OCI-M1 (cell line): Measurements from ENCODE around the gene HORMAD2.
"Not testable (repeated sequence)": the region's sequence is repeated elsewhere in the genome, so short reads cannot be mapped to it uniquely, and the experiment has no call there.

Source experiments
- DNase-seq: peaks from one replicate; lab custom pipeline; 2025; lab: John Stamatoyannopoulos, UW

The HORMAD2 gene

DNA sequence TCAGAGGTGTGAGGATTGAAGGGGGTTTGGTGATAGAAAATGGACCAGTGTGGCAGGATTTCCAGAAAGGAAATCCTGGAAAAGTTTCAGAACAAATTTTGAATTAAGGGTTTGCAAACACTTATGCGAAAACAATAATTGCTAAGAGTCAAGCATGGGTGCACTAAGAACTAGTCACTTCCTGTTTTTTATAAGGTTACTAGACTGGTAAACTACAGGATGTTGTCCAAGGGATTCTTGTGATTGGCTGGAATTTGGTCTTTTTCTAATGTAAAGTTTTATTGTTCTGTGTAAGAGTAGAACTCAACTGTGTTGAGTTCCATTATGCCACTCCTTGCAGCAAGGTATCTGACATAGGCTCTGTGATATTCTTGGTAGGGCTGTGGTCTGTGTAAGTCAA lies 112.2 kb downstream of the HORMAD2 start:
- no peak for DNase-seq

DNA sequence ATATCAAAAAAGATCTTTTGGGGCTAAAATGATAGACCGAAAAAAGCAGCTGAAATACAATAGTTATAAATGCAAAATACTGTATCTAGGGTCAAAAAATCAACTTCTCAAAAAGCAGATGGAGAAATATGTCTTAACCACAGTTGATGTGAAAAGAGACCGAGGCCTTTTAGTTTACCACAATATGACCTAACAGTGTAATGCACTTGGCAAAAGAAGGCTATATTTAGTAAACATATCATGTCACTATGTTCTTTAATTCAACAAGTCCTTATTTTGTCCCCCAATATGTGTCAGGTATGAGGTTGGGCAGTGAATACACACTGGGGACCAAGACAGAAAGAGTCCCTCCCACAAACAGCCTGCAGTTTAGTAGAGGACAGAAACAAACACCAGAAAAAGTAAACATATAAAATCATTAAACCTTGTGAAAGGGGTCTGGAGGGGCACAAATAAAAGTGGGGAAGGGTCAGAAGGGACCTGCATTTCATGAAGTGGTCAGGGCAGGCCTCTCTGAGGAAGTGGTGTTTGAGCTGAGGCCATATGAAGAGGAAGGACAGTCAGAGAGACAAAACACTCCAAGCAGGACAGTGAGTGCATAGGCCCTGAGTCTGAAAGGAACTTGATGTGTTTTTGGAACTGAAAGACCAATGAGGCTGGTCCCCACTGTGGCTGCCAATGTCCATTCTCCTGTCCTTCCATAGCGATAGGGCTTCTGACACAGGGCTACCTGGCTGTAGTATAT lies 112.9 kb downstream of the HORMAD2 start:
- no peak for DNase-seq

DNA sequence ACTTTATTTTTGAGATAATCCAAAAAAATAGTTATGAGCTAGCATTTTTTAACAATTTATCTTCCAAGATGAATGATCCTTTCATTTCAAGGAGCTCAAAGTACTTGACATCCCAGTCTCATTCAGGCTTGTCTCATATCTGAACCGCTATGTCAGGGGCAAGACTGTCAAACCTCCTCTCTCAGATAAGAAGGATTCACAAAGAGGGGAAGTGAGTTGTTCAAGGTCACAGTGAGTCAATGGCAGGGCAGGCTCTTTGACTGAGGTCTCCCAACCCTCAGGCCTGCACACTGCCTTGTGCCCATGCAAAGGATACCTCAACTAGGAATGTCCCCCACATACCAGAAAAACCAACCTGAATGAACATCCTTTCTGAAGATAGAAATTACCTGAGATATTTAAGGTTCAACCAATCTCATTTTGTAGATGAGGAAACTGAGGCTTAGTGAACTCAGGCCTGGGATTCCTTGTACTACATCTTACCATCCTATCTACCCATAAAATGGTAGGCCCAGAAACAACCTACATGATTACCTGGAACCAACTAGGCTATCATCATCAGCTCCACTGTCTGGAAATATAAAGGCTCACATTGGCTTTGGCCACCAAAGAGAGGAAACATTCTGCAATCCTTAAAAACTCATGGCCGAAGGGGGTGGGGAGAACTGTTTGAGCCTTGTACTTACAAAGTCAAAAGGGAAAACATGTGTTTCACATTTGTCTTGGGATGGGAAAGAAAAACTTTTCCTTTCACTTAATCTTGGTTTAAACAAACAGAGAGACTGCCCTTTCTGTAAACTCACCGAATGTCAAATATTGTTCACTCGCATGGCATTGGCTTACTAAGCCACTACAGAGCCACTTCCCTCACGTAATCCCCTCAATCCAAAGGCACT lies 115.2 kb downstream of the HORMAD2 start:
- DNase-seq, result peak; percentile 83

DNA sequence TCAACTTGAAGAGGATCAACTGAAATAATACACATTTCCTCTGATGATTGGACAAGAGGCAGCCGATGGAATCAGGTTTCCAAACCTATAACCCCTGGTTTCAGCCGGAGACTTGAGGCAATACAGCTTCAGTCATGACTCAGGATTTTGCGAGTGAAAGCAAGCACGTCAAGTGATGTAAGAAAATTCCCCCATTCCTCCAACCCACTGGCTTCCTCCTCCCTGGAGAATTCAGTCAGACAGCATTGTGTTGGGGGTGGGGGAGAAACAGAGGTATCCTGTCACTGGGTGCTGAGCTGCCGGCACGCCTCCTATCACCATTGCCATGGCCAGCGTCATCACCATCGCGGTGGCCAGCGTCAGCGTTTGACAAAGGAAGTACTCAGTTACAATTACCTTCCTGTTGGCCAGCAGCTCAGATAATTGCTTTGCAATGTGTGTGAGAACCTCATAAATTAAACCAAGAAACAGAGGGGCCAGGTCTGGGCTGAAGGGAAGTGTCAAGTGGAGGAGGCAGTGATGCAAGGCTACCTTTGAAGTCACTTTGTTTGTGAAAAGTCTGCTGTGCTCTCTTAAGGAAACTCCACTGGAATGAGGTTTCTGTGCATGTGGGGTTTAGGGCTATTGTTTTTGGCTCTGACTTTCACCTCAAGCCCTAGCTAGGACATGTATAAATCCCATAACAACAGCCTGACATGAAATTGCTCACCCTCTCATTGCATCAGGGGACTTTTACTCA lies 116.0 kb downstream of the HORMAD2 start:
- DNase-seq, result peak; percentile 64

DNA sequence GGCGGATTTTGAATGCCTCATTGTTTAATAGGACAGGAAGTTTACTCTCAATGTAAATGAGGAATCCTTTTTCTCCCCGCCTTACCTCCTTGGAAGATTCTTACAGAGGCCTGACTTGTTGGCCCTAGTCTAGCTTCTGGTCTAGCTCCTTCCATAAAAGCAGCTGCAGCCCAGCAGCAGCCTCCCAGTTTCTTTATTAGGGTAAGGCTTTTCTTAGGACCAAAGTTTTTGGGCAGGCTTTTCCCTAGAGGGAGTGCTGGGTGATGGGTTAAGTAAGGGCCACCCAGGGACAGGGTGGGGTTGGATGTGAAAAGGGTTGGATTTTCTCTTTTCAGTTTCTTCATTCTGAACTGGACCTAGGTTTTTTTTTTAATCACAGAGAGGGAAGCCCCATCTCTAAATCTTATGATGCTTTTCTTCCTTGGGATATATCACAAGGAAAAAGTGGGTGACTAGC lies 116.6 kb downstream of the HORMAD2 start:
- no peak for DNase-seq

DNA sequence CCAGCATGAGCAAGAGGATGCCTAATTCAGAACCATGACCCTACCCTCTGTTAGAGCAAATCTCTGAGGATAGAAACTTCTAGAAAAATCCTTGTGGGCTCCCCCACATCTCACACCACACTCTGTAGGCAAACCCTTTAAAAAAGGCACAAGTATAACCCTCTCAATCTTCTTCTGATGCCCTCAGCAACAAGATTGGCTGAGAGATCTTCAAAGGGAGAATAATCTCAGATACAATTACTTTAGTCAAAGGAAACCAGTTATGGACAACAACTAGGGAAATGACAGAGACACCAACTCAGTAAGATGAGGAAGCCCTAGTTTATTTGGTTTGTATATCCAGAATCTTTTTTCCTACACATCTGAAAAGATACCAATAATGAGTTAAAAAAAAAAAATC lies 117.1 kb downstream of the HORMAD2 start:
- DNase-seq, result no peak

DNA sequence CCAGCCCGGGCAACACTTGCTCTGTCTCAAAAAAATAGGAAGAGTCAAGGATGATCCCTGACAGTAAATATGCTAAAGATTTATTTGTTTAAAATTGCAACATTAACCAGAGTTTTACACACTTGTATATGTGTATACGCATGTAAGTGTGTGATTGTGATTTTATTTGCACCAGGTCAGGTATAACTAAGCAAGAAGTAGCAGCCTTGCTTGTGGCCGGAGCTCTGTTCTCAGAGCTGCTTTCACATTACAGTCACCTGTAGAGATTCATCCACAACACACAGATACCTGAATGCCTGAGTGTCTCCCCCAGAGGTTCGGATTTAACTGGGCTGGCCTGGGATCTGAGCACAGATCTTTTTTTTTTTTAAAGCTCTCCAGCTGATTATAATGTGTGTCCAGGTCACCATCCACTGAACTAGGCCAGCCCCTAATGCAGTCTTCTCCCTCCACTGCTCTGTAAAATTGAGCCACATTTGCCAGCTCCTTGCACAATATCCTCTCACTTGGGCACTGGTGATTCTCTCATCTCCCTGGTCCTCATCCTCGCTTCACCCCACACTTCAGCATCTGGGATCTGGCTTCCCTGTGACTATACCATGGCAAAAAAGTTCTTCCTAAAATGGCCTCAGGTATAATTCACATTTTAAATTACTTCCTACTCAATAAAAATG lies 118.0 kb downstream of the HORMAD2 start:
- no peak for DNase-seq

DNA sequence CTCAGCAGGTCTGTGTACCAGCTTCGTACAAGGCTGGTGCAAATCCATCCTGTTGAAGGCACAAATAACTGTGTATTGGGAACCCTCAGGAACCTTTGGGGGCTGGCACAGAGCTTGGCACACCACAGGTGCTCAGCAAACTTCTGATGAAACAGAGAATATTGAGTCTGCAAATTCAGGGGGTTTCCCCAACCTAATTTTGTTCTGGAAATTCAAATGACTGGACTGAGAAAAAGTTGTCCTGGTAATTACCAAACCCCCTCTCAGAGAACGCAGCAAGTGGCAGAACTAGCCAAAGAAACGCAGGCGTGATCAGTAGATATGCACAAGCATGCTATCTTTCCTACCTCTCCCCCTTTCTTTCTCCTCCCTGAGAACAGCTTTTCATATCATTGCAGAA lies 118.7 kb downstream of the HORMAD2 start:
- no peak for DNase-seq

DNA sequence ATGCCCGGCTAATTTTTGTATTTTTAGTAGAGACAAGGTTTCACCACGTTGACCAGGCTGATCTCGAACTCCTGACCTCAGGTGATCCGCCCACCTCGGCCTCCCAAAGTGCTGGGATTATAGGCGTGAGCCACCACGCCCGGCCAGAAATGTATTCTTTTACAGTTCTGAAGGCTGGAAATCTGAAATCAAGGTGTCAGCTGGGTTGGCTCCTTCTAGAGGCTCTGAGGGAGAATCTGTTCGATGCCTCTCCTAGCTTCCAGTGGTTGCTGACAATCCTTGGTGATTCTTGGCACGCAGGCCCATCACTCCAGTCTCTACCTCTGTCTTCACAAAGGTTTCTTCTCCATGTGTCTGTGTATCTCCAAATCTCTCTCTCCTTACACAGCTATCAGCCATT lies 120.6 kb downstream of the HORMAD2 start:
- not testable (repeated sequence) for DNase-seq

DNA sequence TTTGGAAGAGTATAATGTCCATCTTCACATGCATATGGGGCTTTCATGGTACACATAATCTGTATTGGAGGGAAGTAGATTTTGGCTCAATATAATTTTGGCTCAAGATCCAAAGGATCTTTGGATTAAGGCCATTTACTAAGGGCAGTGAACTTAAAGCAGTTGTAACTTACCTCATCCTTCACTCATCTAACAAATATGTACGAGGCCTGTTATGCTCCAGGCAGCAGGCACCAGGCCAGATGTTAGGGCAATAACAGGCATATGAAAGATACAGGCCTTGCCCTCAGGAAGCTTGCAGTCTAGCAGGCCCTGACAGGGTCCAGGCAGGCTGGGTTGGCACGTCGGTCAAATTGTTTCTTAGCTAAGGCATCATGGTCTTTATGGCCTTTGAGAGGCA lies 121.7 kb downstream of the HORMAD2 start:
- no peak for DNase-seq

DNA sequence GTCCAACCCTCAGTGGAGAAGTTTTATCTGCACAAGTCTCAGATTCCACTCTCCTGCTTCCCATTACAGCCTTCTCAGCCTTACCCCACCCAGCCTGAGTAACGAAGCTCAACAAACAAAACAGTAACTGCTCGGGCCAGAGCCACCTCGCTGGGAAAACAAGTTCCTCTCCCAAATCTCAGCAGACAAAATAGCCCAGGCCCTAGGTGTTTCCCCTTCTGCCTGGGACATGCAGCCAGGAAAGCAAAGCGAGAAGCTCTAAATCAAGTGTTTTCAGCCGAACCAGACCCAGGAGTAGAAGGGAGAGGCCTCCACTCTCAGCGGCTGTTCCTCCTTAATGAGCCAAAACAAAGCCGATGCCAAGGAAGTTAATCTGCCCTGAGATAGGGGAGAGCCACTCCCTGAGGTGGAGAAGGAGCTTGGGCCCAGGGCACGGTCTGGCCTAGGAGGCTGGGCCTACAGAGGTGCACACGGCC lies 122.3 kb downstream of the HORMAD2 start:
- DNase-seq, result no peak

DNA sequence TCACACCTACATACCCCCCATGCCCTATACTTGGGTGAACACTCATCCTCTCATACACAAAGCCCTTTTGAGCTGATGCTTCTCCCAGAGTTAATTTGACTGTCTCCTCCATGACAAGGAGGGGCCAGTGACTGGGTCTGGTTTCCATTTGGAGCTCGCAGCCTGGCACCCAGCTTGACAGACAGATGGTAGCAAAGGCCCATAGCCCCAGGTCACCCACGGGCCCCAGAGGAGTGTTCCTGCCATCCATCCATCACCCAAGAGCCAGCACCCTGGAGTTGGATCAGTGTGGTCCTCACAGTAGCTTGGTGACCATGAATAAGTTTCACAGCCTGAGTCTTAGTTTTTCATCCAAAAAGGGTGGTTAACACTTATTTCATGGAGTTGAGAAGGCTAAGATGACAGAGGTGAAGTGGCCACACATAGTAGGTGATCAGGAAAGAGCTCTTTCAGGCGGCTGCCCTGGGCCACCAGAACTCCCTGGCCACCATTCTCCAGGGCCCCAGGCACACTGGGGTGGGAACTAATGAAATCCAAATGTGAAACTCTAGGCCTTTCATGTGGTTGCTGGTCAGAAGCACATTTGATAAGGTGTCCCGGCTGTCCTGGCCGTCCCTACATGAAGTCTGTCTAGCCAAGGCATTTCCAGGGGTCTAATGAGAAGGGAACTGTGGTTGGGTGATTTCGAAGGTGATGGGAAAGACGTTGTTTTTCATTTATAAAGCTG lies 123.9 kb downstream of the HORMAD2 start:
- peak; percentile 46 for DNase-seq

DNA sequence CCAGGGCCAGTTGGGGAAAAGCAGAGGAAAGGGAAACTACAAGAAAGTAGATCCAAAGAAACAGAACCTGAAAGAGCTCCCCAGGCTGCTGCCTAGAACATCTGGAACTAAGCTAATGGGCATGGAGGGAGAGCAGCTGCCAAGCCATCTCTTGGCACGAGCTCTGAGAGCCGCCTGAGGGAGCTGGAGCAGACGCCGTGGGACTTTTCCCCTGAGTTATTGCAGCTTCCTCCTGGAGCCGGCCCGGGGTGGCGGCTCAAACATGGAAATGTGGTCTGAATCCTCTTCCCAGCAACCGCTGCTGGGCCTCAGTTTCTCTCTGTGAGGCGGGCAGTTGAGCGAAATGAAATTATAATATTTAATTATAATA lies 124.5 kb downstream of the HORMAD2 start:
- no peak for DNase-seq

DNA sequence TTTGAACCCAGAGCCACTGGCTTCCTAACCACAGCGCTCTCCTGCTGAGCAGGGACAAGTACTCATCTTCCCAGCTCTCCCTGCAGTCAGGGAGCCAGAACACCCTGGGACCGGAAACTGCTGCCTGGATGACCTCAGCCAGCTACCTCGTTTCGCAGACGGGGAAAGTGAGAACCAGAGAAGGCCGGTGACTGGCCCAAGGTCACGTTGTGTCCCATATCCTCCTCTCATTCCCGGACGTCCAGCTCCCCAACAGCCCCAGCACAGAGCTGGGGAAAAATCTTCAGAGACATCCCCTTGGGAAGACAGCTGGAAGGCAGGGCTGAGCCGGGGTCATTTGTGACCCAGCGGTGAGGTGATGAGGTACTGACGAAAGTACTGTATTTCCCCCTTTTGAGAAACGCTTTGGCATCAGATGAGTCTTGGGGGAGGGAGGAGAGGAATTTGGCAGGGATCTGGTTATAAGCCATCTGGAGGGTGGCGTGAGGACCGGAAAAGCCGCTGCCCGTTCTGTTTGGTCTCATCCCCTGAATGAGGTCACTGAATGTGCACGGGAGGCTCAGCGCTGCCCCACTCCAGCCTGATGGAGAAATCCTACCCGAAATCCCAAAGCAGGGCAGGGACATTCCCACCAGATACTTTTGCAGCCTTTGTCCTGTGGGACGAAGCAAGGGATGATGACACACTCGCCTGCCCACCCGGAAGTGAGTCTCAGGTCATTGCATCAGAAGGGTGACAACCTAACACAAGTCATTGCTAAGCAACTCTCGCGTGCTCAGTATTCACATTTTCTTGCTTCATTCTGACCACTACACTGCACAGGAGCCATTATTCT lies 125.2 kb downstream of the HORMAD2 start:
- DNase-seq, result no peak

DNA sequence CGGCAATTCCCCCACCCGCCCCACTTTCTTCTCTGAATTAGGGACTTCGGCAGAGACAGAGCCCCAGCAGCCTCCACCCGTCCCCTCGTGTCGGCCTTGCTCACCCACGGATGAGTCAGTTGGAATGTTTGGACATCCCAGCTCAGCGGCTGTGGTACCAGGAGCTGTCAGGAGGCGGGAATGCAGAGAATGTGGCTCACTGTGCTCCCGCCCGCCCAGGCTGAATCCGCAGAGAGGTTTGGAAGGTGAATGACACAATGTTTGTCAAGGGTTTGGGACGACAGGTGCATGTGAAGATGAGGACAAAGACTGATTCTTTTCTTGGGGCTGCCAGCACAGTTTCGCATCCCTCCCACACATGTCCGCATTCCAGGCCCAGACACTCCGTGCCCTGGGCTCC lies 126.7 kb downstream of the HORMAD2 start:
- no peak for DNase-seq

DNA sequence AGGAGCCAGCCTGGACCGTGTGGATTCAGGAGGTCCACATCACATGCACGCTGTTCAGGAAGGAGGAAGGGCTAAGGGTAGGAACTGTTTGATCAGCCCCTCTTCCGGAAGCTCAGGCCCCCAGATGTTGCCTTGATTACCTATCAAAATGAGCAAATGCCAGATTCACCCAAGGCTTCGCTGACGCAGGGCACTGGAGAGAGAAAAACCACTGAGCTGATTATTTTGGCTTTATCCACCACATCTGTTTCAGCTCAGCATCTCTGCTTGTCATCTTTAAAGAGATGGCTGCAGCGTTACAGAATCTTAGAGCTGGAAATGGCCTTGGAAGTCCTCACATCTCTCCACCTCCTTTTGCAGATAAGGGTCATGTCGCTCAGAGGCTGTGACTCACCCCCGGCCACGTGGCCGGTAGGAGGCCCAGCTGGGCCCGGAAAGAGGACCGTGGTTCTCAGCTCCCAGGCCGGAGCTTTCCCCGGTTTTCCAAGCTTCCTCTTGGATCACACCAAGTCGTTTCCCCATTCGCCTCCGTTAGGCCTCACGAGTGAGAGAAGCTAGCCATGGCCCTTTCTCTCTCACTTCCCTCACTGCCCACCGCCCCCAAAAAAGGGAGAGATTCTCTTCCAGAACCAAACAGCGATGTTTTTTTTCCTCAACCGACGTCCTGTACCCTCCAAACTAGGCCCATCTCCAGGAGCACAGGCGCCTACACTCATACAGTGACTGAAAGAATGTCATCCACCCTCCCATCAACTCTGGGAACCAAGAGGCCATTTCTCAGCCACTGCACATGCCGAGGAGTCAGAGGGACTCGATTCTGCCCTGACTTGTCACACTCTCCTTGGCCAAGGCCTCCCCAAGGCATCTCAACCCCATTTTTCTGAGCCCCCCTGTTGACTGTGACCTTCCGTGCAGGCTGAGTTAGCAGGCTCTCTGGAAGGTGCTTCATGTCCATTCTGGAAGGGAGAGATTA lies 128.7 kb downstream of the HORMAD2 start:
- DNase-seq, result peak; percentile 90

DNA sequence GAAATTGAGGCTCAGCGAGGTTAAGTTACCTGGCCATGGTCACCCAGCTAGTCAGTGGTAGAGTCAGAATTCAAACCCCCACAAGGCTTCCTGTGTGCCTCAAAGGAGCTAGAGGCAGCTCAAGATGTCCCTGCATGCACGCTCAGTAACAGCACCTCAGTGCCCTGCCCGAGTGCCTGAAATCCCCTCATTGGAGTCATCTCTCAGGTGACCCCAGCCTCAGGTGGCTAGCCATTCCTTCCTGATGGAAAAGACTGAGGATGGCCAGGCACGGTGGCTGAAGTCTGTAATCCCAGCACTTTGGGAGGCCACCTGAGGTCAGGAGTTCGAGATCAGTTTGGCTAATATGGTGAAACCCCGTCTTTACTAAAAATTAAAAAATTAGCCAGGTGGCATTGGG lies 129.4 kb downstream of the HORMAD2 start:
- no peak for DNase-seq

DNA sequence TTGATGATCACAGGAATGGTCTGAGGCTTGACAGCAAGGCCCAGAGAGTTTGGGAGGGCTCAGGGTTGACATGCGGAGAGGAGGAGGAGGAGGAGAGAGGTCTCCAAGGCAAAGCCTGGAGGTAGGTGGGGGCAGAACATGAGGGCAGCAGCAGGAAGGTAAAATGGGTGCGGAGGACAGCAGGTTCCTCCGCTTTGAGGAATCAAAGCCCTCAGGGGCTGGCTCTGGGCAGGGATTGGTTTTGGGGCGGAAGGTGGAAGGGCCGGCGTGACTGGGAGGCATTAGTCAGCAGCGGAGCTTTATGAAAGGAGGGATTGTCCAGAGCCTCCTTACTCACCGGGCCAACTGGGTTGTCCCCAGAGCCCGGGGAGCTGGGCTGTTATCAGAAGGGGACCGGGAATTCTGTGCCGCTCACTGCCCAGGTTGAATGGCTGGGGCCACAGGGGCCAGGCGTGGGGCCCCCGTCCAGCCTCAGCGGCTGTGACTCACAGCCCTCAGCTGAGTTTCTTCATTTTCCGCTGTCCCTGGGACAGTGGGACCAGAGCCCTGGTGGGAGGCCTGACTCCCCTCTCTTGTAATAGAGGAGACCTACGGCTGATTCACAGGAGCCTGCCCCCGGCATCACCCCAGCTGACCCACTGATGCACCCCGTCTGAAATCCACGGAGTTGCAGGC lies 130.1 kb downstream of the HORMAD2 start:
- no peak for DNase-seq
